ENCODE data around the gene ULK4.
"Not testable (repeated sequence)": the region's sequence is repeated elsewhere in the genome, so short reads cannot be mapped to it uniquely, and the experiment has no call there.

Gene ULK4

DNA sequence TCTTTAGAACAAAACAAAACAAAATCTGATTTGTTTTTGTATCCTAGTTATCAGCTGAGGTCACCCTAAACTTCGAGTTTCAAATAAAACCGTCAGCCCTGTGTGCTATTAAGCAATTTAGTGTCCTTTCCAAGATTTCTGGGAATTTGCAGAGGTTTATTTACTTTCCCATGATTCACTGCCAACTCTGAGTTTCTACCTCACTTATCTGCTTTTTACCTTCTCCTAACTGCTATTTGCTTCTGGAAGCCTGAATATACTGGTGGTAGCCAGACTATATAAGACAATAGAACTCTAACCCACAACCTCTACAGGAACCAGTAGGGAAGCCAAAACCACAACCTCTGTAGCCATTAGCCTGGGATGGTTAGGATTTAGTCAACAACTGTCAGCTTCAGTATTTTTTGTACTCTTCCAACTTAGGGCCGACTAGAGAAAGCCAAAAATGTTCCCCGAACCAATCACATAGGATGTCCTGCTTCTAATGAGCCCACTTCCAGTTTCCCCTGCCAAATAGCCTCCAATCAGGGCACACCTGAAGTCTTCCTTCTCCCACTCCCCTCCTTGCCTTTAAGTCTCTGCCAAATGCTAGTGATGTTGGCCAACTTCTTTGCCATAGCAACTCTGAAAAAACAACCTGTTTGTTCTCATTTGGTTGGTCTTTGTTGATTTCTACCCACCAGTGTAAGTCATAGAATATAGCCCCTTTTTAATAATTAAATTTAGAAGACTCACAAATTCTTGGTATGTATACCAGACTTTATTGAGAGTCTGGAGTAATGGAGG, 273.1 kb downstream of the ULK4 start:
- no peak for DNase-seq (ENCODE audit: low spot score)

DNA sequence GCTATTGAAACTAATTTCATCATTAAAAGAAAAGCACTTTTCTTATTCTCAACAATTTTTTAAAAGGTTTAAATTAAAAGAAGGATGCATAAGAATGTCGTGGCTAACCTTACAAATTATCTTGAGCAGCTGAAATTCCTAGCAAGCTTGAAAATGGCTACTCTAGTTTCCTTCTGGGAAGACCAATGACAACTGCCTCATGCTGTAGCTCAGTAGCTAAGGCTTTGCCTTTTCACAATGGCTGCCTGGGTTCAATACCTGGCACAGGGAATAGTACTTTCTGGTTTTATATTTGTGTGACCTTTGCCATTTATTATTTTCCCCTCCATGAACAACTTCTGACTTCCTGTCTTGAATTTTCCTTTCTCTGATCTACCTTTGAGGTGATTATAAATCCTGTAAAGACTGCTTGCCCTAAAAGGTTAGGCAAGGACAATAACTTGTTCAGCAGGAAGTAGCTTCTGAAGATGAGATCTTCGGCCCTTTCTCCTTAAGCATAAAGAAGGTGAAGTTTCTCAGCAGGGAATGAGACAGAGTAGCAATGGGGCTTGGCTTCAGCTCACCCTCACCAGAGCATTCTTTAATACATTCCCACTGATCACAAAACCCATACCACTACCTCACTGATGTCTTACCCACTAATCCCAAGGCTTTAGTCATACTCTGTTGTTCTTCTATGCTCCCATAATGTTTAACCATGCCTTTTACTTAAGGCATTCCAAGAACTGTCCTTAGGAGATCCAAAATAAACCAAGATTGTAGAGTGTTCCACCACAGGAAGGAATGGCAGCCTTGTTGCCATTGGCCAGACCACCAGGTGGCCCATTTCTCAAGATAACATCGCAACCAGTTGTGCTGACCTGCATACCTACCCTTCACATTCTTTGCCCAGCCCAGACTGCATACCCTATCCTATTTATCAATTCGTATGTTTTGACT, 276.8 kb downstream of the ULK4 start:
- DNase-seq (ENCODE audit: low spot score): no peak

DNA sequence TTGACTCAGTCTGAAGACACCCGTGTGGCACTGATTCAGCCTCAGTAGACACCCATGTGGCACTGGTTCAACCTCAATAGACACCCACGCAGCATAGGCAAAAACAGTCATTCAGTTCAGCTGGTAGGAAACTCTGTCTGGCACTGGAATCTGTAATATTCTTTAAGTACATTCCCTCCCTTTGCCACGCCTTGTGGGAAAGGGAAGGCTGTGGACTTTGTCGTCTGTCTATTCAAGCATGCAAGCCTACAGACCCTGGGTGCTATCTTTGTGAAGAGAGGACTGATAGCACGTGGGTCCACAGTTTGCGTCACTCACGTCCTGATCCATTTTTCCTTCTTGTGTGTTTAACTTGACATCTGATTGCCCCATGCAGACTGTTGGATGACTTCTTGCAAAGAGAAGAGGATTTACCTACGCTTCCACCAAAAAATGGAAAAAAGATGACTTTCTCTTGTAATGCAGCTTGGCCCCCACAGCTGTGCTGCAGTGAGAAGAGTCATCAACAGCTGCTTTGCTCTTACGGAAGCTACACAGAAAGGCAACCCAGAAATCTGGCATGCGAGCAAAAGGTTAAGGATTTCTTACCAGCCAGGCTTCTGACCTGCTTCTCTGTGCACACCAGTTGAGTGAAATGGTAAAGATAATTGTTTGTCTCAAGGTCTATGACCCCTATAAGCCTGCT, 278.1 kb downstream of the ULK4 start:
- DNase-seq (ENCODE audit: low spot score): no peak

DNA sequence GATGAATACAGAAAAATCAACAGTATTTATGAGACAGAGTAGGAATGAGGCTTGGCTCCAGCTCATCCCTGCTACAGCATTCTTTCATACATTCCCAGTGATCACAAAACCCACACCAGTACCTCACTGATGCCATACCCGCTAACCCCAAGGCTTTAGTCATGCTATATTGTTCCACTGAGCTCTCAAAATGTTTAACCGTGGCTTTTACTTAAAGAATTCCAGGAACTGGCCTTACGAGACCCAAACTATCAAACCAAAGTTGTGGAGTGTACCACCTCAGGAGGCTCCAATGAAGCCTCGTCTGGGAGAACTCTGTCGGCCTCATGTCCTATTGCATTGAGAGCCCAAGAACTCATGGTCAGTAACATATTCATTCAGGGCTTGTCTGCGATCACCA, 278.9 kb downstream of the ULK4 start:
- DNase-seq (ENCODE audit: low spot score): no peak

DNA sequence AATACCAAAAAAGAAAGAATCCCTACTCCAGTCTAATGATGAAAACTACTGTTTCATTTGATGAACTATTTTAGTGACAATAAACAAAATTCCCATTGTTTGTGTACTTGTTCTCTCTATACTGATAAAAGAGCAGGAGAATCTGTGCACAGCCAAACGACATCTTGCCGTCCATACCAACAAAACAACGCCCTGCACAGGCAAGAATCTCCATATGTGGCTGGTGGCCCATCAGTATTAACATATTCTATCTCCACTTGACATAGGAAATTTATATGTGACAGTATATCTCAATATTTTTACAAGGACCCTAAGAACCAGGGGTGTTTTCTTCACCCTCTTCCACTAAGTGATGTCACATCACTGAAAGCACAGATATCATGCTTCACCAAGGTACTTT, 279.5 kb downstream of the ULK4 start:
- no peak for DNase-seq (ENCODE audit: low spot score)

DNA sequence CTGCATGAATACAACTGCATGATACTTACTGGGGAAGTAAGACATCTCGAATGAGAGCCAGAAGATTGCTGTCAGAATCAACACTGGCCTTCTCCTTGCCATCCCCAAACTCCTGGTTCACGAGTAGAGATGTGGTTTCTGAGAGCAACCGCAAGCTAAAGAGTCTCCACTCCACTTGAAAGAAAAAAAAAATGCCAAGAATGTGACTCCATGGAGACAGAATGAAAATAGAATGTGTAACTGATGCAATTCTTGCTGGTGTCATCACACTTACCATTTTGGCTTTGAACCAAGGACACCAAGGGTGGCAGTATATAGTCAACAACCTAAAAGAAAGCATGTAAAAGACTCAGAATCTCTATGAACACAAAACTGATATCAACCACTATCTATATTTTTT, 280.4 kb downstream of the ULK4 start:
- DNase-seq (ENCODE audit: low spot score): no peak

DNA sequence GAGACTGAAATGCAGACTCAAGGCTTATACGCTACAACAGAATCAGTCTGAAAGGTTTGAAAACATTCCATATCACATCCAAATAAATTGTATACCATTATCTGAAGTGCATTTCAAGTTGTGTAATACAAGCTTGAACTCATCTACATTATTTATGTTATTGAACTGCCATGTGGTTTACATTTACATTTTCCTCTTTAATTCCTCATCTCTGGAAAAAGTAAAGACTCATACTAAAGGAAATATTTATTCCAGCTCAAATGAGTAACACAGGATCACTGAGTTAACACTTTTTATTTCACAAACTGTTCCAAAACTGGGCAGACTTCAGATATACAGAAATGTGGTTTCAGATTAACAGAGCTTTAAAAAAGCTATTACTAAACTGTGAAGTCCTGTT, 282.5 kb downstream of the ULK4 start:
- no peak for DNase-seq (ENCODE audit: low spot score)

DNA sequence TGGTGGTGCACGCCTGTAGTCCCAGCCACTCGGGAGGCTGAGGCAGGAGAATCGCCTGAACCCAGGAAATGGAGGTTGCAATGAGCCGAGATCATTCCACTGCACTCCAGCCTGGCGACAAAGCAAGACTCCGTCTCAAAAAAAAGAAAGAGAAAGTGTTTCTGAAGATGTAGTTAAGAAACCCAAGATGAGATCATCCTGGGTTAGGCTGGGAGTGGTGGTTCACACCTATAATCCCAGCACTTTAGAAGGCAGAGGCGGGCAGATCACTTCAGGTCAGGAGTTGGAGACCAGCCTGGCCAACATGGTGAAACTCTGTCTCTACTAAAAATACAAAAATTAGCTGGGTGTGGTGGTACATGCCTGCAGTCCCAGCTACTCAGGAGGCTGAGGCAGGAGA, 286.8 kb downstream of the ULK4 start:
- not testable (repeated sequence) for DNase-seq (ENCODE audit: low spot score)

DNA sequence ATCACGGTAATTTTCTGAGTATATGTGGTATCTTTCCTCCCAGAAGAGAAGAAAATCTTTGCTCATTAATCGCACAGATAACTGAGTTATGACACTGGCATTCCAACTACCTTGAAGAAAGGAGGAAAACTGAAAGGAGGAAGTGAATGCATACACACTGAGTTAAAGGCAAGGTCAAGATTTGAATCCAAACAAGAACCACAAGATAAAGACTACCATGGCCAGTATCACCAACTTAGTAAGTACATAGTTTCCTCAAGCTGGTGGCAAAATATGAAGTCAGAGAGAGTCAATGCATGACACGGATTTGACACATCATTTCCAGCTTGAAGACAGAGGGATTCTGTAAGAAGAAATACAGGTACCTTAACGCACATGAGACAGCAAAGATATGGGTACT, 287.5 kb downstream of the ULK4 start:
- DNase-seq (ENCODE audit: low spot score): no peak

DNA sequence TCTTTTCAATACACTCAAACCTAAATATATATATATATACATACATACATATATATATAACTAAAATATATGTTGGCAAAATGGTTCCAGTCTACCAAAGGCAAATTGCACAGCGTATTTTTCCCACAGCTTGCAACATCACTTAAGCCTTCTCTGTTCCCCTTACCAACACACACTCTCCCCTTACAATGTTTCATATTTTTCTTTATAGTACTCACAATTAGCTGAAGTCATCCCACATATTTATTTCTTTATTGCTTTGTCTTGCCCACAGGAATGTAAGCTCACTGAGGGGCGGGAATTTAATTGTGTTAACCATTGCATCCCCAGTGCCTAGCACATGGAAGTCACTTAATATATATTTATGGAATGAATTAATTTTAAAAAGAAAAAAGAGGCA, 288.3 kb downstream of the ULK4 start:
- DNase-seq (ENCODE audit: low spot score): no peak

DNA sequence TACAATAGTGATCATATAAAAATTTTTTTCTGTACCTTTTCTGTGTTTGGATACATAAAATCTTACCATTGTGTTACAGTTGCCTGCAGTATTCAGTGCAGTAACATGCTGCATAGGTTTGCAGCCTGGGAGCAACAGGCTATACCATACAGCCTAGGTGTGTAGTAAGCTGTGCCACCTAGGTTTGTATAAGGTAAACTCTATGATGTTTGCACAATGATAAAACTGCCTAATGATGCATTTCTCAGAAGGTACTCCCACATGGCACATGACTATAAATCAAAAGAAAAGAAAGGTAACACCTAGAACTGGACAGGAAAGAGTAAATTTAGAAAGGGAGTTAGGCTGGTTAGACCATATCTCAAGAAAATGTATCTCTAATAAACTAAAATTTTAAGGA, 293.5 kb downstream of the ULK4 start:
- DNase-seq (ENCODE audit: low spot score): no peak

DNA sequence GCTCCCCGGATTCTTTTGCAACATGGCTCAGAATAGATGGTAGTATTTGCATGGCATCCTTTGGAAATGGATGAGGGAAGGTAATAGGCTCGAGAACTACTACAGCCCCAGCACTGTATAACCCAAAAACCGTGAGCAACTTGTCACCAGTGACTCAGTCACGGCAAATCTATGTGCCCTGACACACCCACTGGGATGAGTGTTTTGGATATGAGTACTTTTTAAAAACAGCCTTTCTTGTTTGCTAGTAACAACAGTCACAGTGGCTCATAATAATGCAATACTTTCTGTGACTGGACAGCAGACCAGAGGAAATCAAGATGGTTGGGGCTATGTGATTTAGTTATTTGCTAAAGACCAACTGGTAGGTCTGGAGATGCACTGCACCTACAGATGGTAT, 299.6 kb downstream of the ULK4 start:
- no peak for DNase-seq (ENCODE audit: low spot score)

DNA sequence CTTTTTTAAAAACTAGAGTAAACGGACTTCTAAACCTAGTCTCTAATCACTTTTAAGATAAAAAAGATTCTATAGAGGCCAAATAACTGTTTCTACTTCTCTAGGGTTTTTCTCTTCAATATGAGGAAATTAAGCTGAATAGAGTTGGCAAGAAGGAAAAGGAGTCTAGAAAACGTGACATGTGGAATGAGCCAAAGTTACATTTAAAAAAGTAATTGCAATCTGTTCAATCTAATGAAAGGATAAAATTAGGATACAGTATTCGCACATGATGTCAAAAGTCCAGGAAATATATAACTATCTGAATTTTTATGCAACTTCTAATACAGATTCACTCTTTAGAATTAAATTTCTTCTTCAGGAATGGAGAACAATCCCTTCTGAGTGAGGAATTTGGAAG, 300.1 kb downstream of the ULK4 start:
- no peak for DNase-seq (ENCODE audit: low spot score)

DNA sequence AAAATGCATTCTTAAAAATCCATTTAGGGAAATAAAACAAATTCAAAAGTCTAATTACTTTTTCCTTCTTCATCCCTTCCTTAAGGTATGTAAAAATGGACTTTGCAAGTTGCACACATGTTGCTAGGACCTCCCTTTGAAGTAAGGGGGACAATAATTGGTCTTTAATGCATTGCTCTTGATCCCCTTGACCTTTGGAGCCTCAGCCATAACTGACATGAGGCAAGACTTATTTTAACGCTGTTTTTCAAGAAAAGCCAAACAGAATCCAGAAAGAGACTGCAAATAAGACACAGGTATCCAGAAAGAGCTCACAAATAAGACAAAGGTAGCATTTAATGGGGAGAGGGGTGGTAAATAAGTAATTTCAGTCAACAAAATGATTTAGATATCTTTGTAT, 301.4 kb downstream of the ULK4 start:
- no peak for DNase-seq (ENCODE audit: low spot score)

DNA sequence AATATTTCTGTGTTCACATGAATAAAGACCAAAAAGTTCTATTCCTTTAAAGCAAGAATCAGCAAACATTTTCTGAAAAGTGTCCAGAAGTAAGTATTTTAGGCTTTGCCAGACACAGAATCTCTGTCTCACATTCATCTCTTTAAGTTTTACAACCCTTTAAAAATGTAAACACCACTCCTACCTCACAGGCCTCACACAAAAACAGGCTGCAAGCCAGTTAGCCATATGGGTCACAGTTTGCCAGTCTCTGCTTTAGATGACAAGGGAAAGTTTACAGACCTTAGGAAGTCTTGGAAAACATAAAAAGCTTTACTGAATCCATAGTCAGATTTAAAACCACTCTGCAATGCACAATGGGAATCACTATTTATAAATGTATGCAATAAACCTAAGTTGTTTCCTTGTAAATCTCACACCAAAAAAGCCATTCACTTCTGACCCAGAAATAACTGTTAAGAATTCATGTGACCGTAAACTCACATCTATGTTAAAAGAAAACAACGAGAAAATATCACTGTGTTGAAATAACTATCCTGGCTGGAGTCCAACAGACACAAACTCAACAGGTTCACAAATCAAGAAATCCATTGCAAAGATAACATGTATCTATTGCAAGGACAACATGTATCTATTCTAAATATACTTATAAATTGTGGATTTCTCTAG, 308.2 kb downstream of the ULK4 start:
- DNase-seq (ENCODE audit: low spot score): no peak

DNA sequence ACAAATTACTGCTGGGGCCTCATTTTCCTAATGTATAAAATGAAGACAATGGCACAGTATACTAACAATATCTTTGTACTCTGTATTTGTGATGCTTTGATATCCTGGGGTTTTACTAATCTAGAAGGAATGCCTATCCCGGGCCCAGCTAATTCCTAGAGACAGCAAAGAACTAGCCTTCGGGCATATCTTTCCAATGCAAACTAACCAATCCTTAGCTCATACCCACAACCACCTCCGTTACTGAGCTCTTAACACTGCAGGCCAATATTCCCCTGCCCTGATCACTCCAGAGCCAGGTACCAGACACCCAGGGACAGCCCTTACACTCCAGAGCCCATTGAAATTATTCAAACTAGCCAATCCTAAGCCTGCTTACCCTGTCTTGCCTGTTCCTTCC, 309.0 kb downstream of the ULK4 start:
- DNase-seq (ENCODE audit: low spot score): no peak

DNA sequence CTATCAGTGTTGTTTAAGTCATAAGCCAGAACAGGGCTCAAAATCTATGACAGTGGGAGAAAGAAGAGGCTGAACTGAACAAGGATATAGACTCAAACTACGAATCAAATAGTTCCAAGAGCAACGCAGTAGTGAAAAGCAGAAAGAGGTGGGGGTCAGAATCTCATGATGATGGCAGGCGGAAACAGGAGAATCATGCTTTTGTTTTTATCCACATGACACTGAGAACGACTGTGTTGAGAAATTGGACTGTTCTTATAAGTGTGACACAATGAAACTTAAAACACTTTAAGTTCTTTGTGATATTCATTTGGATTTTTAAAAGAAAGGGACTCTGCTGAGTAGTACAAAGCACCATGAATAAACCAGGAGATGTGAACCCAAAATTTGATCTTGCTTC, 309.4 kb downstream of the ULK4 start:
- no peak for DNase-seq (ENCODE audit: low spot score)

DNA sequence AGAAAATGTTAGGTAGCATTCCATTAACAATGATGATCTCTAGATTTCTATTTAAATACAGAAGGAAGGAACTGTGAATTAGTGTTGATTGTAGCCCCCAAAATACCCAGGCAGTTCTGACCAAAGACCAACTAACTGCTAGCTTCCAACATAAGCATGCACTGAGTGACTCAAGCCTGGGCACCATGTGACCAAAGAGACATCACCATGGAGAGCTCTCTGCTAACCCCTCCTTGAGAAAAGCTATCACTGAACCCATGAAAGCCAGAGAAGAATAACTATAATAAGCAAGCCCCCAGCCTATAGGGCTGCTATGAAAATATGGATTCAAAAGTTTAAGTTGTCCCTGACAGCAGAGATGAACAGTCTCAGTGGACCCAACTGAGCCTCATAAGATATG, 310.2 kb downstream of the ULK4 start:
- no peak for DNase-seq (ENCODE audit: low spot score)

DNA sequence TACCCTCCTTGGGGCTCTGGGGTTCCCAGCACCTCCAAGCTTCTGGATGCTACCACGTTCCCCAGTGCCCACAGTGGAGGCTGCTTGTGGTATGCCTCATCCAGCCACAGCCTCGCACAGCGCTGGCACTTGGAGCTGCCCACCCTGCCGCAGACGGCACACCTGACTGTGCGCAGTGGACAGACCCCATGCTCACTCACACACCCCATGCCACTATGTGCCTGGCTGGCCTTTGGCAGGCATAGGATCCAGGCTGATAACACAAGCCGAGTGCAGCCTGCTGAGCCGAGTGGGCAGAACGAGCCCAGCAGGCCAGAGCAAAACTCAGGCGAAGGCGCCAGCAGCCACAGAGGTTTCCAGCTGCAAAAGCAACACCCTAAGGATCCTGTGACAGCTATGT, 311.5 kb downstream of the ULK4 start:
- DNase-seq (ENCODE audit: low spot score): no peak

DNA sequence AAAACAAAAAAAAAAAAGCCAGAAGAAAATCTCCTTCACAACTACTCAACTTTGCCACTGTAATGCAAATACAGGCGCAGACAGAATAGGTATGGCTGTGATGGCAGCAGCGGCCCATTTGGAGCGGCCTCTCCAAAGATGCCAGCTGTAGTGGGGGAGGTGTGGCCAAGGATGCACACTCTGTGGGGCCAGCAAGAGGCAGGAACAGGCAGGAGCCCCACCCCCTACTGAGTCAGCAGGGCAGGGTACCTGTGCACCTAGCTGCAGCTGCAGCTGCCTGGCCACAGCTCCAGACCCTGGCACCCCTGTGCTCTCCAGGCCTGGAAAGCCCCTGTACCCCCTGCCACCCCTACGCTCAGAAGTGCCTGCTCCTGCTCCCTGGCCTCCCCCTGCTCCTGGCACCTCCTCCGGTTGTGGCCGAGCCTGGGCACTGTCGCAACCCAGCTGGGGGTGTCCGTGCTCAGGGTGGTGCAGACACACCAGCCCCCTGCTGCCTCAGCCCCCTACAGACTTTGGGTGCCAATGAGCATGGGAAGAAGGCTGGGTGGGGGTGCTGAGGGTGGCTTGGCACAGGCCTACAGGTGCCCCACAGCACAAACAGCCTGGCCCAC, 312.7 kb downstream of the ULK4 start:
- no peak for DNase-seq (ENCODE audit: low spot score)

DNA sequence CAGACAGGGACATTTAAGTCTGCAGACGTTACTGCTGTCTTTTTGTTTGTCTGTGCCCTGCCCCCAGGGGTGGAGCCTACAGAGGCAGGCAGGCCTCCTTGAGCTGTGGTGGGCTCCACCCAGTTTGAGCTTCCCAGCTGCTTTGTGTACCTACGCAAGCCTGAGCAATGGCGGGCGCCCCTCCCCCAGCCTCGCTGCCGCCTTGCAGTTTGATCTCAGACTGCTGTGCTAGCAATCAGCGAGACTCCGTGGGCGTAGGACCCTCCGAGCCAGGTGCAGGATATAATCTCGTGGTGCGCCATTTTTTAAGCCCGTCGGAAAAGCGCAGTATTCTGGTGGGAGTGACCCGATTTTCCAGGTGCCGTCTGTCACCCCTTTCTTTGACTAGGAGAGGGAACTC, 314.2 kb downstream of the ULK4 start:
- DNase-seq (ENCODE audit: low spot score): not testable (repeated sequence)

DNA sequence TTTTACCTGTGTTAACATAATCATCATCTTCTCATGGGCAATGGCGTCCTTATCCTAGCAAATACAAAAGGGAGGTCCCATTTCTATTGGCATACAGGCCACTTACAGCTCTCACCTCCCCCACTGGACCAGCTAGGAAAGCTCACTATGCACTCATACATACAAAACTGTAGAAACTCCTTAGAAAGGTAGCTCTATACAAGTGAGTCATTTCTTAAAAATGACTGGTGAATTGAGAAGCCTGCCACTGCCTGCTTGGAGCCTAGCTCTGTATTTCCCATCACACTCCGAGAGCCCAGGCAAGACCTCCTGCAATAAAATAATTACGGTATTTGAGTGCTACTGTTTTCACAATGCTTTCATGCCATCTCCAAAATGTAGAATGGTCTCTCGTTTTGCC, 321.8 kb downstream of the ULK4 start:
- DNase-seq (ENCODE audit: low spot score): no peak

All from kidney capillary endothelial cell (primary cell).